ENCODE results near the gene CD44.

- TF ChIP-seq, protein P1, sequence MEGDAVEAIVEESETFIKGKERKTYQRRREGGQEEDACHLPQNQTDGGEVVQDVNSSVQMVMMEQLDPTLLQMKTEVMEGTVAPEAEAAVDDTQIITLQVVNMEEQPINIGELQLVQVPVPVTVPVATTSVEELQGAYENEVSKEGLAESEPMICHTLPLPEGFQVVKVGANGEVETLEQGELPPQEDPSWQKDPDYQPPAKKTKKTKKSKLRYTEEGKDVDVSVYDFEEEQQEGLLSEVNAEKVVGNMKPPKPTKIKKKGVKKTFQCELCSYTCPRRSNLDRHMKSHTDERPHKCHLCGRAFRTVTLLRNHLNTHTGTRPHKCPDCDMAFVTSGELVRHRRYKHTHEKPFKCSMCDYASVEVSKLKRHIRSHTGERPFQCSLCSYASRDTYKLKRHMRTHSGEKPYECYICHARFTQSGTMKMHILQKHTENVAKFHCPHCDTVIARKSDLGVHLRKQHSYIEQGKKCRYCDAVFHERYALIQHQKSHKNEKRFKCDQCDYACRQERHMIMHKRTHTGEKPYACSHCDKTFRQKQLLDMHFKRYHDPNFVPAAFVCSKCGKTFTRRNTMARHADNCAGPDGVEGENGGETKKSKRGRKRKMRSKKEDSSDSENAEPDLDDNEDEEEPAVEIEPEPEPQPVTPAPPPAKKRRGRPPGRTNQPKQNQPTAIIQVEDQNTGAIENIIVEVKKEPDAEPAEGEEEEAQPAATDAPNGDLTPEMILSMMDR (IDR thresholded peaks at IDR 0.05; ENCODE audit: low read length): no peak
- TF ChIP-seq EZH2 (IDR thresholded peaks at IDR 0.05; ENCODE audit: borderline replicate concordance, low read length): no peak
Observed at GRCh38 chr11:35169754-35170153, 30.8 kb downstream of the CD44 start.
